ENCODE data around the gene CDC26. TPM values are rescaled to one million over a fixed set of nuclear protein-coding genes. Genes with fewer than 3 reads are reported as not detected.

CDC26 gene
- total RNA-seq (2021) (36.9 to 39.8 TPM (median 37.0 TPM) in 3 replicates), Bru-seq, nascent RNA (percentile 81 among the genes with signal in this experiment)
- long read RNA-seq, experiment 1, transcript CDC26-201 (4 exons, 872 nt), result major isoform, 75 of 89 reads
- long read RNA-seq, experiment 1, partial matches to known transcripts, result 4 of 89 reads
- long read RNA-seq, experiment 1, other reads (novel, unspliced or antisense), result 10 of 89 reads
- long read RNA-seq, experiment 2, transcript CDC26-201 (4 exons, 872 nt), result major isoform, 22 of 30 reads
- long read RNA-seq, experiment 2, partial matches to known transcripts, result 6 of 30 reads
- long read RNA-seq, experiment 2, other reads (novel, unspliced or antisense), result 2 of 30 reads
- long read RNA-seq, experiment 3, transcript CDC26-201 (4 exons, 872 nt), result major isoform, 57 of 77 reads
- long read RNA-seq, experiment 3, partial matches to known transcripts, result 0 of 77 reads
- long read RNA-seq, experiment 3, other reads (novel, unspliced or antisense), result 20 of 77 reads

- ChIA-PET CTCF (interaction anchor here (0.7 to 3.6 kb wide), 24 partner anchors 13 to 1258 kb away, joined by 3 to 38 read pairs (median 6); partner anchors contain the start of genes ALAD, BSPRY, C9orf43 and FKBP15), POLR2A (interaction anchor here (0.6 to 1.6 kb wide), 10 partner anchors 19 to 383 kb away, joined by 3 to 11 read pairs (median 4); partner anchors contain the start of genes C9orf43, FKBP15, POLE3 and SLC31A1)
- Mint-ChIP-seq H3K4me3 (no peak within 1 kb of the TSS), H3K27ac (no peak within 1 kb of the TSS), H3K9me3 (no peaks in the 10 kb centered on the region), H3K36me3 (peaks cover 51% of the 10 kb centered on the region), H3K27me3 (ENCODE audit: low read depth) (no peaks in the 10 kb centered on the region), H3K4me1 (peaks cover 7% of the 10 kb centered on the region)
- DNase-seq (ENCODE audit: low spot score) (peak; percentile 97), ATAC-seq (peak; percentile 95)
- TF ChIP-seq NR3C1 (CRISPR knock-in tag; conservative IDR thresholded peaks at IDR 0.05; ENCODE audit: low read depth), result no peak
- TF ChIP-seq, protein P1, sequence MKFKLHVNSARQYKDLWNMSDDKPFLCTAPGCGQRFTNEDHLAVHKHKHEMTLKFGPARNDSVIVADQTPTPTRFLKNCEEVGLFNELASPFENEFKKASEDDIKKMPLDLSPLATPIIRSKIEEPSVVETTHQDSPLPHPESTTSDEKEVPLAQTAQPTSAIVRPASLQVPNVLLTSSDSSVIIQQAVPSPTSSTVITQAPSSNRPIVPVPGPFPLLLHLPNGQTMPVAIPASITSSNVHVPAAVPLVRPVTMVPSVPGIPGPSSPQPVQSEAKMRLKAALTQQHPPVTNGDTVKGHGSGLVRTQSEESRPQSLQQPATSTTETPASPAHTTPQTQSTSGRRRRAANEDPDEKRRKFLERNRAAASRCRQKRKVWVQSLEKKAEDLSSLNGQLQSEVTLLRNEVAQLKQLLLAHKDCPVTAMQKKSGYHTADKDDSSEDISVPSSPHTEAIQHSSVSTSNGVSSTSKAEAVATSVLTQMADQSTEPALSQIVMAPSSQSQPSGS (CRISPR knock-in tag; IDR thresholded peaks at IDR 0.05; ENCODE audit: borderline replicate concordance, low read depth), result no peak
- peak; percentile 81 for TF ChIP-seq NR2C2 (CRISPR knock-in tag; IDR thresholded peaks at IDR 0.05)
- no peak for TF ChIP-seq NR1H2 (CRISPR knock-in tag; IDR thresholded peaks at IDR 0.05)
- no peak for TF ChIP-seq OVOL2 (CRISPR knock-in tag; IDR thresholded peaks at IDR 0.05; ENCODE audit: borderline replicate concordance)
- TF ChIP-seq, protein P2, sequence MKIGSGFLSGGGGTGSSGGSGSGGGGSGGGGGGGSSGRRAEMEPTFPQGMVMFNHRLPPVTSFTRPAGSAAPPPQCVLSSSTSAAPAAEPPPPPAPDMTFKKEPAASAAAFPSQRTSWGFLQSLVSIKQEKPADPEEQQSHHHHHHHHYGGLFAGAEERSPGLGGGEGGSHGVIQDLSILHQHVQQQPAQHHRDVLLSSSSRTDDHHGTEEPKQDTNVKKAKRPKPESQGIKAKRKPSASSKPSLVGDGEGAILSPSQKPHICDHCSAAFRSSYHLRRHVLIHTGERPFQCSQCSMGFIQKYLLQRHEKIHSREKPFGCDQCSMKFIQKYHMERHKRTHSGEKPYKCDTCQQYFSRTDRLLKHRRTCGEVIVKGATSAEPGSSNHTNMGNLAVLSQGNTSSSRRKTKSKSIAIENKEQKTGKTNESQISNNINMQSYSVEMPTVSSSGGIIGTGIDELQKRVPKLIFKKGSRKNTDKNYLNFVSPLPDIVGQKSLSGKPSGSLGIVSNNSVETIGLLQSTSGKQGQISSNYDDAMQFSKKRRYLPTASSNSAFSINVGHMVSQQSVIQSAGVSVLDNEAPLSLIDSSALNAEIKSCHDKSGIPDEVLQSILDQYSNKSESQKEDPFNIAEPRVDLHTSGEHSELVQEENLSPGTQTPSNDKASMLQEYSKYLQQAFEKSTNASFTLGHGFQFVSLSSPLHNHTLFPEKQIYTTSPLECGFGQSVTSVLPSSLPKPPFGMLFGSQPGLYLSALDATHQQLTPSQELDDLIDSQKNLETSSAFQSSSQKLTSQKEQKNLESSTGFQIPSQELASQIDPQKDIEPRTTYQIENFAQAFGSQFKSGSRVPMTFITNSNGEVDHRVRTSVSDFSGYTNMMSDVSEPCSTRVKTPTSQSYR (CRISPR knock-in tag; IDR thresholded peaks at IDR 0.05), result no peak
- no peak for TF ChIP-seq ATF3 (CRISPR knock-in tag; conservative IDR thresholded peaks at IDR 0.05)
- TF ChIP-seq, protein P3, sequence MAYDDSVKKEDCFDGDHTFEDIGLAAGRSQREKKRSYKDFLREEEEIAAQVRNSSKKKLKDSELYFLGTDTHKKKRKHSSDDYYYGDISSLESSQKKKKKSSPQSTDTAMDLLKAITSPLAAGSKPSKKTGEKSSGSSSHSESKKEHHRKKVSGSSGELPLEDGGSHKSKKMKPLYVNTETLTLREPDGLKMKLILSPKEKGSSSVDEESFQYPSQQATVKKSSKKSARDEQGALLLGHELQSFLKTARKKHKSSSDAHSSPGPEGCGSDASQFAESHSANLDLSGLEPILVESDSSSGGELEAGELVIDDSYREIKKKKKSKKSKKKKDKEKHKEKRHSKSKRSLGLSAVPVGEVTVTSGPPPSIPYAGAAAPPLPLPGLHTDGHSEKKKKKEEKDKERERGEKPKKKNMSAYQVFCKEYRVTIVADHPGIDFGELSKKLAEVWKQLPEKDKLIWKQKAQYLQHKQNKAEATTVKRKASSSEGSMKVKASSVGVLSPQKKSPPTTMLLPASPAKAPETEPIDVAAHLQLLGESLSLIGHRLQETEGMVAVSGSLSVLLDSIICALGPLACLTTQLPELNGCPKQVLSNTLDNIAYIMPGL (CRISPR knock-in tag; IDR thresholded peaks at IDR 0.05), result 0 out of 2 replicates have a peak, but pooled peaks have one; percentile 23
- no peak for TF ChIP-seq MYBL2 (CRISPR knock-in tag; IDR thresholded peaks at IDR 0.05)
- no peak for TF ChIP-seq TCF7 (CRISPR knock-in tag; IDR thresholded peaks at IDR 0.05; ENCODE audit: low read depth)
- TF ChIP-seq, protein P4, sequence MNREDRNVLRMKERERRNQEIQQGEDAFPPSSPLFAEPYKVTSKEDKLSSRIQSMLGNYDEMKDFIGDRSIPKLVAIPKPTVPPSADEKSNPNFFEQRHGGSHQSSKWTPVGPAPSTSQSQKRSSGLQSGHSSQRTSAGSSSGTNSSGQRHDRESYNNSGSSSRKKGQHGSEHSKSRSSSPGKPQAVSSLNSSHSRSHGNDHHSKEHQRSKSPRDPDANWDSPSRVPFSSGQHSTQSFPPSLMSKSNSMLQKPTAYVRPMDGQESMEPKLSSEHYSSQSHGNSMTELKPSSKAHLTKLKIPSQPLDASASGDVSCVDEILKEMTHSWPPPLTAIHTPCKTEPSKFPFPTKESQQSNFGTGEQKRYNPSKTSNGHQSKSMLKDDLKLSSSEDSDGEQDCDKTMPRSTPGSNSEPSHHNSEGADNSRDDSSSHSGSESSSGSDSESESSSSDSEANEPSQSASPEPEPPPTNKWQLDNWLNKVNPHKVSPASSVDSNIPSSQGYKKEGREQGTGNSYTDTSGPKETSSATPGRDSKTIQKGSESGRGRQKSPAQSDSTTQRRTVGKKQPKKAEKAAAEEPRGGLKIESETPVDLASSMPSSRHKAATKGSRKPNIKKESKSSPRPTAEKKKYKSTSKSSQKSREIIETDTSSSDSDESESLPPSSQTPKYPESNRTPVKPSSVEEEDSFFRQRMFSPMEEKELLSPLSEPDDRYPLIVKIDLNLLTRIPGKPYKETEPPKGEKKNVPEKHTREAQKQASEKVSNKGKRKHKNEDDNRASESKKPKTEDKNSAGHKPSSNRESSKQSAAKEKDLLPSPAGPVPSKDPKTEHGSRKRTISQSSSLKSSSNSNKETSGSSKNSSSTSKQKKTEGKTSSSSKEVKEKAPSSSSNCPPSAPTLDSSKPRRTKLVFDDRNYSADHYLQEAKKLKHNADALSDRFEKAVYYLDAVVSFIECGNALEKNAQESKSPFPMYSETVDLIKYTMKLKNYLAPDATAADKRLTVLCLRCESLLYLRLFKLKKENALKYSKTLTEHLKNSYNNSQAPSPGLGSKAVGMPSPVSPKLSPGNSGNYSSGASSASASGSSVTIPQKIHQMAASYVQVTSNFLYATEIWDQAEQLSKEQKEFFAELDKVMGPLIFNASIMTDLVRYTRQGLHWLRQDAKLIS (CRISPR knock-in tag; IDR thresholded peaks at IDR 0.05; ENCODE audit: borderline replicate concordance), result no peak
- no peak for TF ChIP-seq ZNF121 (CRISPR knock-in tag; IDR thresholded peaks at IDR 0.05)
- peak; percentile 61; the same call in 1 of the 2 replicates for TF ChIP-seq JUN (CRISPR knock-in tag; IDR thresholded peaks at IDR 0.05)
- TF ChIP-seq ZBTB21 (CRISPR knock-in tag; IDR thresholded peaks at IDR 0.05; ENCODE audit: borderline replicate concordance), result peak; percentile 89; the same call in 1 of the 2 replicates
- no peak for TF ChIP-seq MXD4 (CRISPR knock-in tag; IDR thresholded peaks at IDR 0.05; ENCODE audit: borderline replicate concordance)
- TF ChIP-seq, protein P5, sequence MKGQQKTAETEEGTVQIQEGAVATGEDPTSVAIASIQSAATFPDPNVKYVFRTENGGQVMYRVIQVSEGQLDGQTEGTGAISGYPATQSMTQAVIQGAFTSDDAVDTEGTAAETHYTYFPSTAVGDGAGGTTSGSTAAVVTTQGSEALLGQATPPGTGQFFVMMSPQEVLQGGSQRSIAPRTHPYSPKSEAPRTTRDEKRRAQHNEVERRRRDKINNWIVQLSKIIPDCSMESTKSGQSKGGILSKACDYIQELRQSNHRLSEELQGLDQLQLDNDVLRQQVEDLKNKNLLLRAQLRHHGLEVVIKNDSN (CRISPR knock-in tag; IDR thresholded peaks at IDR 0.05), result peak; percentile 15; the same call in 1 of the 2 replicates
- TF ChIP-seq ZNF317 (CRISPR knock-in tag; IDR thresholded peaks at IDR 0.05; ENCODE audit: borderline replicate concordance, low read depth), result no peak
- TF ChIP-seq MLX (CRISPR knock-in tag; IDR thresholded peaks at IDR 0.05), result no peak
- TF ChIP-seq SOX15 (CRISPR knock-in tag; IDR thresholded peaks at IDR 0.05), result no peak
- no peak for TF ChIP-seq USF2 (CRISPR knock-in tag; IDR thresholded peaks at IDR 0.05)
- peak; percentile 56; the same call in 1 of the 2 replicates for TF ChIP-seq CREB1 (CRISPR knock-in tag; IDR thresholded peaks at IDR 0.05)
These were observed at the start of gene CDC26, which contains the start of gene PRPF4 for GRCh38 chr9:113275157-113276131. Gene CDC26, minus strand, starts transcription at chr9:113275572. Its CDS starts 3,065 bp downstream, at chr9:113272507. Gene PRPF4, plus strand, starts transcription at chr9:113275658. Its CDS starts 86 bp downstream, at chr9:113275744.
